Mucosa of rectum (tissue), 2 donors: ENCODE results near the gene NPW.
A peak's percentile ranks its signal among the peaks of the same experiment; 100 is the strongest.
"Not testable (repeated sequence)": the region's sequence is repeated elsewhere in the genome, so short reads cannot be mapped to it uniquely, and the experiment has no call there.

Experiments used
- H3K27ac ChIP-seq, 2 donors: one replicate each; pipeline ENCODE4 v1.7.0; 2013; ENCODE audit warnings: inconsistent platforms in 2 of 2, low read depth in 2 of 2, low read length in 2 of 2
- H3K27me3 ChIP-seq, 2 donors: one replicate each; pipeline ENCODE4 v1.7.0; 2013; ENCODE audit warnings: low read length in 2 of 2; ENCODE audit not compliant: control insufficient read depth in 2 of 2, insufficient read depth in 2 of 2
- H3K36me3 ChIP-seq, 2 donors: one replicate each; pipeline ENCODE4 v1.7.0; 2013; ENCODE audit warnings: low read length in 2 of 2; ENCODE audit not compliant: control insufficient read depth in 2 of 2, insufficient read depth in 2 of 2
- H3K4me1 ChIP-seq, 2 donors: one replicate each; pipeline ENCODE4 v1.7.0; 2013; ENCODE audit warnings: low read length in 2 of 2, mild to moderate bottlenecking in 1 of 2; ENCODE audit not compliant: control insufficient read depth in 2 of 2, insufficient read depth in 2 of 2
- H3K4me3 ChIP-seq, 2 donors: one replicate each; pipeline ENCODE4 v1.7.0; 2013; ENCODE audit warnings: low read length in 2 of 2
- H3K9ac ChIP-seq, 2 donors: one replicate each; pipeline ENCODE4 v1.7.0; 2013; ENCODE audit warnings: low read length in 2 of 2, low read depth in 1 of 2, mild to moderate bottlenecking in 1 of 2
- H3K9me3 ChIP-seq, 2 donors: one replicate each; pipeline ENCODE4 v1.7.0; 2013; ENCODE audit warnings: low read length in 2 of 2; ENCODE audit not compliant: control insufficient read depth in 2 of 2
- donor health status: healthy.
- donor health status: Normal muscosa, but diverticular disease.

Gene NPW

DNA sequence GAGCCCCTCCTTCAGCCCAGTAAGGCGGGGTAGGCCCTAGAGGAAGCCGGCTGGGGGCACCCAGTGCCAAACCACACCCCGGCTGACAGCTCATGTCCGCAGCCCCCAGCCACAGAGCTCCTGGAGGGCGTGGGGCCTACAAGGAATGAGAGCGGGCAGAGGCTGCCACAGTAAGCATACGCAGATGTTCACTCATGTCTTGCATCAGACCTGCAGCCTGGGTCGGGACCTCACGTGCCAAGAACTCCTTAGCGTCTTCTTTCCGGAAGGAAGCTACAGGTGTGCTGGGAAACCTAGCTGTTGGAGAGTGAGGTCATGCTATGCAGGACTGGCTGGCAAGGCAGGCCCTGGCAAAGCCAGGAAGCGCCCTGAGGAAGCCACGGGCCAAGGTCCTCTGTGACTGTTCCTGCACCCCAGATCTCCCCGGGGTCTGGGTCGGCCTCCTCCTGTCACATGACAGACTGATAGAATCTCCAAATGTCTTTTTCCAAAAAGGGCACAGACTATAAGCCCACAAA lies 11.5 kb upstream of the NPW start:
- Histone ChIP-seq H3K27ac (peak overlapping the region; percentile 84 to 85), H3K4me3 (peak overlapping the region; percentile 81 to 84), H3K36me3 (peaks cover 0 to 2% of the 10 kb centered on the region in 2 donors), H3K9me3 (no peaks in the 10 kb centered on the region), H3K4me1 (peaks cover 39 to 43% of the 10 kb centered on the region in 2 donors), H3K27me3 (no peaks in the 10 kb centered on the region), H3K9ac (peak overlapping the region; percentile 93 to 95)

DNA sequence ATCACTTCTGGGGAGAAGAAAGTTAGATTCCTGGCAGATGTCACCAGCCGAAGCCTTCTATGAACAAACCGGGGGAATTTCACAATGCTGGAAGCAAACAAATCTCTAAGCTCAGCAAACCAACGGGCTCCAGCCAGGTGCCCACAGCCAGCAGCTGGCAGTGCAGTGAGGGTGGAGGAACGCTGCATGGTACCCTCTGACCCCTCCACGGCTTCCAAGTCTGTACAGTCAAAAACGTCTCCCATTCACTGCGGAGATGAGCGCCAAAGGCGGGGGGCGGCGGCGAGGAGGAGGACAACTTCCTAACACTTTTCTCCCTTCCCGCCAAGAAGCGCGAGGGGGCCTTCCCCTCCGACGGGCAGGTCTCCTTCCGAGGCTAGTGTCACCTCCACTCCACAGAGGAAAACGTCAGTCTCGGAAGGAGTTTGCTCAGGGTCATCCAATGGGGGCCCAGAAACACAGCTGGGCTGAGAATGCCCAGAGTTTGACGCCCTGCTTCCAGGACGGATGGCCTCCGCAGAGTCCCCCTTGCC lies 10.9 kb upstream of the NPW start:
- Histone ChIP-seq H3K4me1 (peaks cover 37 to 40% of the 10 kb centered on the region in 2 donors), H3K9me3 (no peaks in the 10 kb centered on the region)

DNA sequence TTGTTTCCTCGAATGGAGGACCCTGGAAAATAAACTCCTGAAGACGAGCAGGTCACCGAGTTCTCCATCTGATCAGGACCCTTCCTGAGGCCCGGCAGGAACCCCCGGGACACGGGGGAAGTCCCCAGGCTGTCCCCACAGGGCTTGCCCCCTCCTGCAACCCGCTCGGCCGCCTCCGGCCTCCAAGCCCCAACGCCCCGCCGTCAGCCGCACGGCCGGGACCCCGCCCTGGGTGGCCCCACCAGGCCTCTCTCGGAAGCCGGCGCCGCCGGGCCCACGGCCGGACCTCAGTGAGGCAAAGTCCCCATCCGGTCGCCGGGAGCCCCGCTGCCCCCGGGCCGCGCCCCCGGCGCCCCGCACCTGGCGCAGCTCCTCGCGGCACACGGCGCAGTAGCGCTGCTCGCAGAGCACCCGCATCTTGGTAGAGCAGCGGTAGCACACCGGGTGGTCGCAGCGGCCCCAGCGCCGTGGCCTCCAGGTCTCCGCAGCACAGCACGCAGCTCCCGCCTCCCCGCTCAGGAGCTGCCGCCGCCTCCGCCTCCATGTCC lies 10.3 kb upstream of the NPW start:
- H3K4me3 ChIP-seq, result peak overlapping the region; percentile 81 to 84
- H3K9ac ChIP-seq, result peak overlapping the region; percentile 93 to 95
- H3K27me3 ChIP-seq, result no peaks in the 10 kb centered on the region
- peak overlapping the region; percentile 84 to 85 for H3K27ac ChIP-seq
- peaks cover 32 to 36% of the 10 kb centered on the region in 2 donors for H3K4me1 ChIP-seq
- H3K36me3 ChIP-seq, result no peaks in the 10 kb centered on the region
- no peaks in the 10 kb centered on the region for H3K9me3 ChIP-seq

More for the DNA sequence above, 10.9 kb upstream of the NPW start:
- Histone ChIP-seq H3K9ac (peak overlapping the region; percentile 93 to 95), H3K27ac (peak overlapping the region; percentile 84 to 85), H3K36me3 (no peaks in the 10 kb centered on the region), H3K4me3 (peak overlapping the region; percentile 81 to 84), H3K27me3 (no peaks in the 10 kb centered on the region)

DNA sequence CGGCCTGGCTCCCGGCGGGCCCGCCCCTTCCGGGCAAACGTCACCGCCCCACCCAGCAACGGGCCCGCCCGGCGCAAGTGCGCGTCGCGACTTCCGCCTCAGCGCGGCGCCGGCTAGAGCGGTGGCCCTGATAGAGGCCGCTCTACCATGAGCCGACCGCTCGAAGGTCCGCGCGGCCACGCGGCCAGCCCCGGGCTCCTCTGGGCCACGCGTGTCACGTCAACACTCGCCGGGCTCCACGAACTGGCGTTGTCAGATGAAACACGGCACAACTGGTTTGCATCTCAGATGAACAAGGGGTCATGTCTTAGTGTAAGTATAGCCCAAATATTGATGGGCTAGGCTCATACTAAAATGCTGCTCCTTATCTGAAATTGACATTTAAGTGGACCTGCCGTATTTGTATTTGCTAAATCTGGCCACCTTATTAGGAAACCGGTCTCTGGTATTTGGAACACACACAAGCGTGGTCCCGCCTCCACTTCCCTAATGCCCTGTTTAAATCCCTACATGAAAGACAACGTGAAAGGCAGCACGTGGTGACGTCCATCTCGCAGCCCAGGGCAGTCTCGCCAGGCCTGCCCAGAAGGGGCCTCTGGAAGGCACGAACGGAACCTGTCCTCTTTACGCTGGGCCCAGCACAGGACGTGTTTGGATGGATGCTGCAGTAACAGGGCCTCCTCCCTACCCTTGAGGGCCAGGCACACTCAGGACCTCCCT lies 9.6 kb upstream of the NPW start, which contains the start of gene ZNF598:
Gene ZNF598 (minus strand): TSS at position 31 of the 720 bp plus-strand sequence.
- H3K27ac ChIP-seq, result peak within 1 kb of the TSS; percentile 84 to 90
- peak within 1 kb of the TSS; percentile 93 to 95 for H3K9ac ChIP-seq
- no peaks in the 10 kb centered on the region for H3K27me3 ChIP-seq
- no peaks in the 10 kb centered on the region for H3K36me3 ChIP-seq
- peak within 1 kb of the TSS; percentile 81 to 84 for H3K4me3 ChIP-seq
- H3K4me1 ChIP-seq, result peaks cover 27 to 32% of the 10 kb centered on the region in 2 donors
- no peaks in the 10 kb centered on the region for H3K9me3 ChIP-seq

DNA sequence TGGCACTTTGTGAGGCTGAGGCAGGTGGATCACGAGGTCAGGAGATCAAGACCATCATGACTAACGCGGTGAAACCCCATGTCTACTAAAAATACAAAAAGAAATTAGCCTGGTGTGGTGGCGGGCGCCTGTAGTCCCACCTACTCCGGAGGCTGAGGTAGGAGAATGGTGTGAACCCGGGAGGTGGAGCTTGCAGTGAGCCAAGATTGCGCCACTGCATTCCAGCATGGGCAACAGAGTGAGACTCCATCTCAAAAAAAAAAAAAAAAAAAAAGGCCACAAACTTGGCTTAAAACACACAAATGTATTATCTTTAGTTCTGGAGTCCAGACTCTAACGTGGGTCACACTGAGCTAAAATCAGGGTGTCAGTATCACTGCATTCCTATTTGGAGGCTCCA lies 7.9 kb upstream of the NPW start:
- not testable (repeated sequence) for H3K27ac ChIP-seq, H3K27me3 ChIP-seq, H3K9ac ChIP-seq, H3K4me3 ChIP-seq, H3K9me3 ChIP-seq, H3K36me3 ChIP-seq
- H3K4me1 ChIP-seq, result peaks cover 34 to 41% of the 10 kb centered on the region in 2 donors

DNA sequence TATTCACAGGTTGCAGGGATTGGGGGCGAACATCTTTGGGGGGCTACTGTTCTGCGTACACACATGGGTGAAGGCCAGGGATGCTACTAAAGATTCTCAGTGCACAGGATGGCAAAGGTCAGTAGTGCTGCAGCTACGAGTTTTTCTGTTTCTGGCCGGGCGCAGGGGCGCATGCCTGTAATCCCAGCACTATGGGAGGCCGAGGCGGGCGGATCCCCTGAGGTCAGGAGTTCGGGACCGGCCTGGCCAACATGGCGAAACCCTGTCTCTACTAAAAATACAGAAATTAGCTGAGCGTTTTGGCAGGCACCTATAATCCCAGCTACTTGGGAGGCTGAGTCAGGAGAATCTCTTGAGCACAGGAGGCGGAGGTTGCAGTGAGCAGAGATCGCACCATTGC lies 6.1 kb upstream of the NPW start:
- no peaks in the 10 kb centered on the region for H3K27me3 ChIP-seq
- no peak overlapping the region for H3K4me3 ChIP-seq
- peaks cover 19 to 24% of the 10 kb centered on the region in 2 donors for H3K4me1 ChIP-seq
- no peak overlapping the region for H3K9ac ChIP-seq
- H3K9me3 ChIP-seq, result no peaks in the 10 kb centered on the region
- no peak overlapping the region for H3K27ac ChIP-seq
- no peaks in the 10 kb centered on the region for H3K36me3 ChIP-seq

DNA sequence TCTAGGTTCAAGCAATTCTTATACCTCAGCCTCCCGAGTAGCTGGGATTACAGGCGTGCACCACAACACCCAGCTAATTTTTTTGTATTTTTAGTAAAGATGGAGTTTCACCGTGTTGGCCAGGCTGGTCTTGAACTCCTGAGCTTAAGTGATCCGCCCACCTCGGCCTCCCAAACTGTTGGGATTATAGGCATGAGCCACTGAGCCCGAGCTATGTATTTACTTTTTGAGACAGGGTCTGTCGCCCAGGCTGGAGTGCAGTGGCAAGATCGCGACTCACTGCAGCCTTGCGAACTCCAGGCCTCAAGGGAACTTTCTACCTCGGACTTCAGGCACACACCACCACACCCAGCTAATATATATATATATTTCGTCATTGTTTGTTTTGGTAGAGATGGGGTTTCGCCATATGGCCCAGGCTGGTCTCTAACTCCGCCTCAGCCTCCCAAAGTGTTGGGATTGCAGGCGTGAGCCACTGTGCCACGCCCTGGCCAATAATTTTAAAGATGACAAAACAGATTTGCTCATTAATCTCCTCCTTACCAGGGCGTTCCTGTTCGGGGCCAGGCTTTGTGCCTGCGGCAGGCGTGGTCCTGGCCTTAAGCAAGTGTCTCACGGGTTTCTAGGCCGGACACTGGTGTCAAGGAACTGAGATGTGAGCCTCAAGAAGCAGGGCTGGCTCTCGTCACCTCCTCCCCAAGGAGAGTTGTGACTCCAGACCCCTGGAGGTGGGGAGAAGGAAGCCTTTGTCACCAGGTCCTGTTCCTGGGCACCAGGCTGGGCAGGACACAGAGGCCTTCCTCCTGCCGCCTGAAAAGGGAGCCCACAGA lies 4.3 kb upstream of the NPW start:
- Histone ChIP-seq H3K27ac (peak overlapping the region; percentile 92 to 95), H3K9ac (peak overlapping the region; percentile 72 to 82), H3K4me1 (peaks cover 11 to 15% of the 10 kb centered on the region in 2 donors), H3K4me3 (no peak overlapping the region), H3K36me3 (no peaks in the 10 kb centered on the region), H3K27me3 (peaks cover 13 to 15% of the 10 kb centered on the region in 2 donors), H3K9me3 (no peaks in the 10 kb centered on the region)

DNA sequence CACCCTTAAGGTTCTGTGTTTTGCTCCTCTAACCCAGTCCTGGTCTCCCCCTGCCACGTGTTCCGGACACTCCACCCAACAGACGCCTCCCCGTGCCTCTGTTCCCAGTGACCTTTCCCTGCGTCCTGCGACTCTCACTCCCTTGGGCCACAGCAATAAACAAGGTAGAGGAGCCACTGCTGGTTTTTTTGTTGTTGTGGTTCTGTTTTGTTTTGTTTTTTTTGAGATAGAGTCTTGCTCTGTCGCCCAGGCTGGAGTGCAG lies 3.7 kb upstream of the NPW start:
- no peaks in the 10 kb centered on the region for H3K36me3 ChIP-seq
- peaks cover 18 to 19% of the 10 kb centered on the region in 2 donors for H3K27me3 ChIP-seq
- H3K9me3 ChIP-seq, result no peaks in the 10 kb centered on the region
- peaks cover 8 to 15% of the 10 kb centered on the region in 2 donors for H3K4me1 ChIP-seq
- H3K4me3 ChIP-seq, result no peak overlapping the region
- H3K27ac ChIP-seq, result peak overlapping the region; percentile 92 to 95
- peak overlapping the region; percentile 72 to 82 for H3K9ac ChIP-seq

DNA sequence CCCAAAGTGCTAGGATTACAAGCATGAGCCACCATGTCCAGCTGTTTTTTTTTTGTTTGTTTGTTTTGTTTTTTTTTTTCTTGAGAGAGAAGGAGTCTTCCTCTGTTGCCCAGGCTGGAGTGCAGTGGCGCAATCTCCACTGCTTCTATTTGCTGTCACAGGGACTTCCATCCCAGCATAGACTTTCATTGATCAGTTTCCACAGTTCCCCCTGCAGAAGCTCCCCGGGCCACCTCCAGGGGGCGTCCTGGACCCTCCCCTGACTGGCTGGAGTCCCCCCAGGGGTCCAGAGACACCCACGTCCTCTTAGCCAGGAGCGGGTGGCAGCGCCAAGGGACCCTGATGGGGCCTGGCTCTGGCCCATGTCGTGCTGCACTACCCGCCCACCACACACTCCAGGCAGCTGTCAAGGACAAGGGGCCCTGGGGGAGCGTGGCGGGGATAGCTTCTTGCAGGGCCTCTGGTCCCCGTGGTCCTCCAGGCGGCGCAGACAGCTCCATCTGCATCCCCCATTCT lies 3.1 kb upstream of the NPW start:
- H3K27me3 ChIP-seq, result peaks cover 18 to 19% of the 10 kb centered on the region in 2 donors

More for the DNA sequence above, 3.1 kb upstream of the NPW start:
- Histone ChIP-seq H3K27ac (no peak overlapping the region), H3K4me1 (peaks cover 8 to 15% of the 10 kb centered on the region in 2 donors), H3K36me3 (no peaks in the 10 kb centered on the region), H3K9ac (no peak overlapping the region), H3K4me3 (no peak overlapping the region), H3K9me3 (no peaks in the 10 kb centered on the region)
